BE2C (cell line): ENCODE data around the gene NR4A1.

Experiments used
- DNase-seq: peaks from one replicate; pipeline ENCODE4 v3.0.0-alpha.2; 2020
- H3K27me3 ChIP-seq: fragments of 250-450 bp; sonication (Bioruptor Pico); 2 replicates; pipeline ENCODE4 v1.5.1; 2020; ENCODE audit warnings: mild to moderate bottlenecking
- H3K36me3 ChIP-seq: fragments of 250-450 bp; sonication (Bioruptor Pico); 2 replicates; pipeline ENCODE4 v1.5.1; 2020; ENCODE audit warnings: mild to moderate bottlenecking
- H3K4me1 ChIP-seq: fragments of 250-450 bp; sonication (Bioruptor Pico); 2 replicates; pipeline ENCODE4 v1.5.1; 2020
- H3K4me3 ChIP-seq: 2 replicates; pipeline ENCODE4 v1.5.1; 2011; ENCODE audit warnings: low read depth, low read length
- H3K9me3 ChIP-seq: fragments of 250-450 bp; sonication (Bioruptor Pico); 2 replicates; pipeline ENCODE4 v1.5.1; 2020
- TF ChIP-seq, protein P1 (sequence below): IDR thresholded peaks from 2 replicates; pipeline ENCODE4 v1.5.1; 2012; ENCODE audit warnings: mild to moderate bottlenecking, low read depth, low read length

The NR4A1 gene

DNA sequence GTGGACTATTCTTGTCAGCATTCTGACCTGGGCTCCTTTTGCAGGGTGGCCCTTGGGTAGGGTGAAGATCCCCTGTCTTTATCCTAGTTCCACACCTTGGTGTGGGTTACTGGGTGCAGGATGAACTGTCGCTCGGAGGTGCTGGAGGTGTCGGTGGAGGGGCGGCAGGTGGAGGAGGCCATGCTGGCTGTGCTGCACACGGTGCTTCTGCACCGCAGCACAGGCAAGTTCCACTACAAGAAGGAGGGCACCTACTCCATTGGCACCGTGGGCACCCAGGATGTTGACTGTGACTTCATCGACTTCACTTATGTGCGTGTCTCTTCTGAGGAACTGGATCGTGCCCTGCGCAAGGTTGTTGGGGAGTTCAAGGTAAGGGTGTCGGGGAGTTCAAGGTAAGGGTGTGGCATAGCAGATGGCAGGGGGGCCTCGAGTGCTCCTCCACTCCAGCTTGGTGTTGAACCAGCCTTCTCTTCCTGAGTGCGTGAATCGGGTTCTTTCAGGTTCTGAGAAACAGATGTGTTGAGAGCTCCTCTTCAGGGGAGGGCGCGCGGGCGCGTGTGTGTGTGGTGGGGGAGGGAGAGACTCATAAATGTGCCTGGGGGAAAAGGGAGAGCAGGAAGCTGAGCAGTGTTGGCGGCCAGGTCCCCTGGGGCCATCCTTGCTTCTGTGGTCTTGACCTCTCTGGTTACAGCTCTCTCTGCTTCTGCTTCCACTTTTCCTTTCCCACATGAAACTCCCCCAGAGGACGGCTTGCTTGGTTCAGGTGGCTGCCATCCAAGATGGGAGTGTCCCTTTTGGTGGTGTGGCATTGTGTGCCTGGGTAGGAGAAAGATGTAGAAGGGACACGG is 22.5 kb downstream of the NR4A1 start:
- no peaks in the 10 kb centered on the region for H3K9me3 ChIP-seq
- no peaks in the 10 kb centered on the region for H3K27me3 ChIP-seq
- TF ChIP-seq, protein P1, sequence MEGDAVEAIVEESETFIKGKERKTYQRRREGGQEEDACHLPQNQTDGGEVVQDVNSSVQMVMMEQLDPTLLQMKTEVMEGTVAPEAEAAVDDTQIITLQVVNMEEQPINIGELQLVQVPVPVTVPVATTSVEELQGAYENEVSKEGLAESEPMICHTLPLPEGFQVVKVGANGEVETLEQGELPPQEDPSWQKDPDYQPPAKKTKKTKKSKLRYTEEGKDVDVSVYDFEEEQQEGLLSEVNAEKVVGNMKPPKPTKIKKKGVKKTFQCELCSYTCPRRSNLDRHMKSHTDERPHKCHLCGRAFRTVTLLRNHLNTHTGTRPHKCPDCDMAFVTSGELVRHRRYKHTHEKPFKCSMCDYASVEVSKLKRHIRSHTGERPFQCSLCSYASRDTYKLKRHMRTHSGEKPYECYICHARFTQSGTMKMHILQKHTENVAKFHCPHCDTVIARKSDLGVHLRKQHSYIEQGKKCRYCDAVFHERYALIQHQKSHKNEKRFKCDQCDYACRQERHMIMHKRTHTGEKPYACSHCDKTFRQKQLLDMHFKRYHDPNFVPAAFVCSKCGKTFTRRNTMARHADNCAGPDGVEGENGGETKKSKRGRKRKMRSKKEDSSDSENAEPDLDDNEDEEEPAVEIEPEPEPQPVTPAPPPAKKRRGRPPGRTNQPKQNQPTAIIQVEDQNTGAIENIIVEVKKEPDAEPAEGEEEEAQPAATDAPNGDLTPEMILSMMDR, result no peak
- H3K4me3 ChIP-seq, result peak overlapping the region; percentile 7
- H3K36me3 ChIP-seq, result peaks cover 51% of the 10 kb centered on the region
- DNase-seq, result peak; percentile 92
- H3K4me1 ChIP-seq, result peaks cover 15% of the 10 kb centered on the region

DNA sequence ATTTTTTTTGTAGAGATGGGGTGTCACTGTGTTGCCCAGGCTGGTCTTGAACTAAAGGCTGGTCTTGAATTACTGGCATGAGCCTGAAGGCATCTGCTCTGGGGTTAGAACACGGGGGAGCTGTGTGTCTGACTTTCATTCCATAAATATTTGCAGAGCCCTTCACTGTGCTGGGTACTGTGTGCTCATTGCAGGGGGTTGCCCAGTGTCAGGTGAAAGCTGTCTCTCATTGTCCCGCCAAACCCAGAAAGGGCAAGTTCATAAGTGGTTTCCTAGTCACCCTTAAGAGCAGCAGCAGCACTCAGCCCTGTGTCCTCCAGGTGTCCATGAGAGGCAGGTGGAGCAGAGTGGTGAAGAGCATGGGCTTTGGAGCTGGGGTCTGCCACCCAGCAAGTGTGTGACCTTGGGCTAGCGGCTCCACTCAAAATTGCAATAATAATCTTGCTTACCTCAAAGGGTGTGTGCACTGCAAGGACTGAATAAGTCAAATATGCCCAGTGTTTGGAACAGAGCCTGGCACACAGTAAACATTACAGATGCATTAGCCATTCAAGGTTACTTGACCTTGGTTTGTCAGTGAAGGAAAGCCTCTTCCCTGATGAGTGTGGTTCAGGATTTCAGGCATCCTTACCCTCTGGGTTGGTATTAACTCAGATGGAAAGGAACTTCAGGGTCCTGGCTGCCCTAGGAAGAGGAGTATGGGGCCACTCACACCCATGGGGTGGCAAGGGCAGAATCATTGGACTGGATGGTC is 23.9 kb downstream of the NR4A1 start:
- TF ChIP-seq, protein P1, result no peak
- Histone ChIP-seq H3K27me3 (no peaks in the 10 kb centered on the region), H3K4me3 (no peak overlapping the region), H3K4me1 (peaks cover 15% of the 10 kb centered on the region), H3K9me3 (no peaks in the 10 kb centered on the region), H3K36me3 (peaks cover 57% of the 10 kb centered on the region)
- DNase-seq, result no peak

DNA sequence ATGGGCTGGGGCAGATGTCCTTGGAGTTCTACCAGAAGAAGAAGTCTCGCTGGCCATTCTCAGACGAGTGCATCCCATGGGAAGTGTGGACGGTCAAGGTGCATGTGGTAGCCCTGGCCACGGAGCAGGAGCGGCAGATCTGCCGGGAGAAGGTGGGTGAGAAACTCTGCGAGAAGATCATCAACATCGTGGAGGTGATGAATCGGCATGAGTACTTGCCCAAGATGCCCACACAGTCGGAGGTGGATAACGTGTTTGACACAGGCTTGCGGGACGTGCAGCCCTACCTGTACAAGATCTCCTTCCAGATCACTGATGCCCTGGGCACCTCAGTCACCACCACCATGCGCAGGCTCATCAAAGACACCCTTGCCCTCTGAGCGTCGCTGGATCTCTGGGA is 25.6 kb downstream of the NR4A1 start:
- Histone ChIP-seq H3K4me3 (no peak overlapping the region), H3K4me1 (peaks cover 30% of the 10 kb centered on the region), H3K9me3 (no peaks in the 10 kb centered on the region), H3K27me3 (no peaks in the 10 kb centered on the region), H3K36me3 (peaks cover 57% of the 10 kb centered on the region)
- no peak for DNase-seq
- TF ChIP-seq, protein P1, result no peak

DNA sequence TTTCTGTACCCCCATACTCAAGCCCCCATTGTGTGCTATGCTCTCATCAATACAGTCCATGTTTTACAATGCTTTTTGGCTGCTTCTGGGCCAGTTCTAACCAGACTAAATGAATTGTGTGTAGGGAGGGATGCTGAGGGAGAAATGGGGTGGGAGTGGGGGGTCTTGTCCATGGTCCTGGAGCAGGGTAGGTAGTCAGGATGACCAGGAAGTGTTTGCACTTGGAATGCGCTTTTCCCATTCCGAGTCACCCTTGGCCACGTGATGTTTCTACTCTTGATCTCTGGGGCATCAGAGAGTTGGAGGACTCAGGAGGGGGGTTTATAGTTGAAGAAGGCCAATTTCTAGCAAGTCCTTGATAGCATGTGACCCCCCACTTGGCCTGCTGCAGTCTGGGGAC is 27.0 kb downstream of the NR4A1 start:
- Histone ChIP-seq H3K4me3 (no peak overlapping the region), H3K27me3 (no peaks in the 10 kb centered on the region), H3K4me1 (peaks cover 41% of the 10 kb centered on the region), H3K9me3 (no peaks in the 10 kb centered on the region), H3K36me3 (peaks cover 46% of the 10 kb centered on the region)
- DNase-seq, result no peak
- TF ChIP-seq, protein P1, result no peak

DNA sequence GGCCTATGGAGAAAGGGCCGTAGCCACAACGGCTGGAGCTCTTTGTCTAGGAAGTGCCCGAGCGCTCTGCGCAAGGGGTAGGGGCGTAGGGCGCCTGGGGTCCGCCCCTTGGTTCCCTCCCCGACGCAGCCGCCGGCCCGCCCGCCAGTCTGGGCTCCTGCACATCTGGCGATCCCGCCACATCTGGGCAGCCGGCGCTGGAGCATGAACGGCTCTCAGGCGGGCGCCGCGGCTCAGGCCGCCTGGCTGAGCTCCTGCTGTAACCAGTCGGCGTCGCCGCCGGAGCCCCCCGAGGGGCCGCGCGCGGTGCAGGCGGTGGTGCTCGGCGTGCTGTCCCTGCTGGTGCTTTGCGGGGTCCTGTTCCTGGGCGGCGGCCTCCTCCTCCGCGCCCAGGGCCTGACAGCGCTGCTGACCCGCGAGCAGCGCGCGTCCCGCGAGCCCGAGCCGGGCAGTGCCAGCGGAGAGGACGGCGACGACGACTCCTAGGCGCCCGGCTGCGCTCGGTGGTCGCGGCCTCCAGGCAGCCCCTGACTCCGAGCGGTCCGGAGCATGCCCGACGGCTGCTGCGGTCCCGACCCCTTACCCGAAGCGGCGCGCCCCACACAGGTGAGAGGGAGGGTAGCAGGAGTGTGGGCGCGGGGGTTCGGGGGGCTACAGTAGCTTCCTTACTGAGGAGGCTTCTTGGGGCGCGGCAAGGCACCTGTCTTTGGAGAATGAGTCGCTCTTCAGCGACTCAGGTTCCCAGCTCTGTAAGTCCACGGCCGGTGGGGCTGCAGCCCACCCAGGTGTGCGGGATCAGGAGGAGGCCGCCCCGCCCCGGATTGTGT is 28.5 kb downstream of the NR4A1 start, which contains the start of gene SMIM41:
Gene SMIM41, plus strand, starts transcription at position 129 of the 827 bp plus-strand sequence. Its CDS starts 76 bp downstream, at position 205.
- Histone ChIP-seq H3K27me3 (no peaks in the 10 kb centered on the region), H3K4me3 (no peak within 1 kb of the TSS), H3K9me3 (no peaks in the 10 kb centered on the region), H3K36me3 (peaks cover 41% of the 10 kb centered on the region), H3K4me1 (peaks cover 32% of the 10 kb centered on the region)
- TF ChIP-seq, protein P1, result no peak
- DNase-seq, result no peak
